IMR-90 (cell line): ENCODE measurements around the gene TPT1. TPM values are rescaled to one million over a fixed set of nuclear protein-coding genes. Genes with fewer than 3 reads are reported as not detected.

Experiments
- ATAC-seq: fragments of 200-7000 bp; cut with Tn5 transposase; 2 replicates; pipeline ENCODE4 v1.9.1; 2020; ENCODE audit warnings: low read depth, mild to moderate bottlenecking, moderate library complexity
- BruUV-seq: library from RNA; stranded (reverse); fragments of 400-500 nt; replicated peaks from 2 replicates; lab custom pipeline; 2021; lab: Mats Ljungman, UMichigan
- CTCF ChIA-PET: fragments of 300-600 bp; formaldehyde crosslinking; extraction: SDS; loops from one replicate; lab custom pipeline; 2021; ENCODE audit warnings: antibody characterized with exemption; lab: Yijun Ruan, JAX
- POLR2A ChIA-PET: fragments of 300-600 bp; sonication (Branson Sonifier 250); formaldehyde crosslinking; loops from one replicate; lab custom pipeline; 2022; ENCODE audit warnings: antibody characterized with exemption; ENCODE audit not compliant: unreplicated experiment; lab: Charles Lee
- DNase-seq: peaks from one replicate; pipeline ENCODE4 v3.0.0; 2013
- H2AFZ ChIP-seq: replicated peaks from 2 replicates; pipeline ENCODE3; 2013; ENCODE audit warnings: low read length, mild to moderate bottlenecking; ENCODE audit not compliant: poor library complexity
- H2AK5ac ChIP-seq: 2 replicates; pipeline ENCODE4 v1.6.1; 2013; ENCODE audit warnings: low read depth, low read length, inconsistent platforms
- H2AK9ac ChIP-seq: replicated peaks from 2 replicates; pipeline ENCODE3; 2013; ENCODE audit warnings: mild to moderate bottlenecking, low read depth, low read length, moderate library complexity; ENCODE audit not compliant: poor library complexity
- H2BK120ac ChIP-seq: 2 replicates; pipeline ENCODE4 v1.6.1; 2013; ENCODE audit warnings: low read depth, low read length, inconsistent platforms
- H2BK15ac ChIP-seq: 3 replicates; pipeline ENCODE4 v1.6.1; 2013; ENCODE audit warnings: low read depth, low read length, inconsistent platforms
- H2BK20ac ChIP-seq: 2 replicates; pipeline ENCODE4 v1.6.1; 2013; ENCODE audit warnings: low read depth, mild to moderate bottlenecking, inconsistent platforms, low read length, moderate library complexity
- H2BK5ac ChIP-seq: 2 replicates; pipeline ENCODE4 v1.6.1; 2013; ENCODE audit warnings: mild to moderate bottlenecking, low read depth, low read length, inconsistent platforms; ENCODE audit not compliant: poor library complexity, severe bottlenecking
- H3K14ac ChIP-seq: replicated peaks from 2 replicates; pipeline ENCODE4 v1.6.1; 2013; ENCODE audit warnings: low read depth, low read length, inconsistent platforms
- H3K18ac ChIP-seq: 2 replicates; pipeline ENCODE4 v1.6.1; 2013; ENCODE audit warnings: low read depth, low read length, control low read depth
- H3K23ac ChIP-seq: 2 replicates; pipeline ENCODE4 v1.6.1; 2013; ENCODE audit warnings: low read depth, low read length, inconsistent platforms
- H3K27ac ChIP-seq: 2 replicates; pipeline ENCODE4 v1.5.1; 2013; ENCODE audit warnings: mild to moderate bottlenecking, control low read depth, low read length; ENCODE audit not compliant: insufficient read depth
- H3K27me3 ChIP-seq: 2 replicates; pipeline ENCODE4 v1.6.1; 2013; ENCODE audit warnings: low read length; ENCODE audit not compliant: control insufficient read depth, insufficient read depth
- H3K36me3 ChIP-seq: 2 replicates; pipeline ENCODE4 v1.6.1; 2013; ENCODE audit warnings: low read length, mixed read lengths; ENCODE audit not compliant: control insufficient read depth, insufficient read depth
- H3K4ac ChIP-seq: 2 replicates; pipeline ENCODE4 v1.6.1; 2013; ENCODE audit warnings: low read depth, low read length, inconsistent platforms
- H3K4me1 ChIP-seq: 2 replicates; pipeline ENCODE4 v1.6.1; 2013; ENCODE audit warnings: low read length, mixed read lengths; ENCODE audit not compliant: control insufficient read depth, insufficient read depth
- H3K4me2 ChIP-seq: 2 replicates; pipeline ENCODE4 v1.6.1; 2013; ENCODE audit warnings: low read depth, mild to moderate bottlenecking, control low read depth, low read length, moderate library complexity
- H3K4me3 ChIP-seq: 2 replicates; pipeline ENCODE4 v1.5.1; 2013; ENCODE audit warnings: low read depth, mild to moderate bottlenecking, control low read depth, low read length, moderate library complexity; ENCODE audit not compliant: insufficient read depth
- H3K56ac ChIP-seq: 2 replicates; pipeline ENCODE4 v1.6.1; 2013; ENCODE audit warnings: low read length, inconsistent platforms; ENCODE audit not compliant: insufficient read depth; ENCODE audit errors: extremely low read depth
- H3K79me1 ChIP-seq, 2 experiments: 2 replicates each; pipeline ENCODE4 v1.6.1; 2013; ENCODE audit warnings: low read length in 2 of 2, inconsistent platforms in 1 of 2, low read depth in 1 of 2
- H3K9ac ChIP-seq: 2 replicates; pipeline ENCODE4 v1.6.1; 2013; ENCODE audit warnings: low read depth, low read length, control low read depth
- H3K9me1 ChIP-seq: 2 replicates; pipeline ENCODE4 v1.6.1; 2013; ENCODE audit warnings: low read length, inconsistent platforms; ENCODE audit not compliant: insufficient read depth
- H3K9me3 ChIP-seq: 2 replicates; pipeline ENCODE4 v1.6.1; 2013; ENCODE audit warnings: low read length; ENCODE audit not compliant: control insufficient read depth, insufficient read depth
- H4K20me1 ChIP-seq: 2 replicates; pipeline ENCODE4 v1.6.1; 2013; ENCODE audit warnings: low read length, inconsistent platforms; ENCODE audit not compliant: insufficient read depth
- H4K5ac ChIP-seq: 2 replicates; pipeline ENCODE4 v1.6.1; 2013; ENCODE audit warnings: mild to moderate bottlenecking, low read depth, low read length, control low read depth
- H4K8ac ChIP-seq, 2 experiments: 2 replicates each; pipeline ENCODE4 v1.6.1; 2013; ENCODE audit warnings: low read depth in 2 of 2, low read length in 2 of 2, control low read depth in 1 of 2, inconsistent platforms in 1 of 2
- H4K91ac ChIP-seq: 2 replicates; pipeline ENCODE4 v1.6.1; 2013; ENCODE audit warnings: low read depth, low read length, inconsistent platforms; ENCODE audit not compliant: insufficient read depth
- BHLHE40 ChIP-seq: fragments of 150-350 bp; IDR thresholded peaks from 2 replicates; pipeline ENCODE4 v1.6.1; 2016; ENCODE audit warnings: mild to moderate bottlenecking, low read depth, low read length
- CEBPB ChIP-seq: IDR thresholded peaks from 2 replicates; pipeline ENCODE4 v1.6.1; 2012; ENCODE audit warnings: low read depth, low read length, improper control_type of control experiment
- CHD1 ChIP-seq: IDR thresholded peaks from 2 replicates; pipeline ENCODE4 v1.6.1; 2012; ENCODE audit warnings: low read depth, low read length, improper control_type of control experiment
- FOS ChIP-seq: fragments of 150-350 bp; IDR thresholded peaks from 2 replicates; pipeline ENCODE4 v1.6.1; 2016; ENCODE audit warnings: low read depth, low read length
- MAFK ChIP-seq: IDR thresholded peaks from 2 replicates; pipeline ENCODE4 v1.6.1; 2012; ENCODE audit warnings: low read depth, low read length, improper control_type of control experiment
- MAZ ChIP-seq: IDR thresholded peaks from 2 replicates; pipeline ENCODE4 v1.6.1; 2012; ENCODE audit warnings: low read depth, mild to moderate bottlenecking, low read length, improper control_type of control experiment, moderate library complexity, borderline replicate concordance
- MXI1 ChIP-seq: IDR thresholded peaks from 2 replicates; pipeline ENCODE4 v1.6.1; 2012; ENCODE audit warnings: low read depth, mild to moderate bottlenecking, low read length, moderate library complexity, borderline replicate concordance
- NFE2L2 ChIP-seq: fragments of 150-350 bp; IDR thresholded peaks from 2 replicates; pipeline ENCODE4 v1.6.1; 2016; ENCODE audit warnings: low read depth, mild to moderate bottlenecking, low read length
- POLR2A ChIP-seq: IDR thresholded peaks from 2 replicates; pipeline ENCODE4 v1.6.1; 2012; ENCODE audit warnings: mild to moderate bottlenecking, low read depth, low read length
- RAD21 ChIP-seq: IDR thresholded peaks from 2 replicates; pipeline ENCODE4 v1.6.1; 2012; ENCODE audit warnings: low read length, improper control_type of control experiment
- RCOR1 ChIP-seq: IDR thresholded peaks from 2 replicates; pipeline ENCODE4 v1.6.1; 2012; ENCODE audit warnings: mild to moderate bottlenecking, low read length, improper control_type of control experiment; ENCODE audit not compliant: insufficient replicate concordance
- RFX5 ChIP-seq: IDR thresholded peaks from 2 replicates; pipeline ENCODE4 v1.8.0; 2012; ENCODE audit warnings: low read depth, mild to moderate bottlenecking, low read length, moderate library complexity
- SMC3 ChIP-seq: fragments of 150-350 bp; IDR thresholded peaks from 2 replicates; pipeline ENCODE4 v1.6.1; 2016; ENCODE audit warnings: low read depth, mild to moderate bottlenecking, antibody characterized with exemption, low read length, moderate library complexity
- WGBS, 2 experiments: methylation state at CpG; one replicate each; pipeline versions ENCODE4 v1.1.5 to v1.1.7; 2013; ENCODE audit warnings: missing lambda C conversion rate in 2 of 2; ENCODE audit not compliant: insufficient read length in 1 of 2; ENCODE audit errors: extremely low coverage in 2 of 2; 5-methylcytosine and 5-hydroxymethylcytosine counted together
- dilution Hi-C: fragments of 300-500 bp; cut with HindIII; formaldehyde crosslinking; loops from one replicate; pipeline ENCODE4 v1.14.3; 2018; ENCODE audit warnings: low sequenced_read_pairs; ENCODE audit not compliant: unreplicated experiment
- in situ Hi-C: fragments of 300-500 bp; cut with MboI; formaldehyde crosslinking; loops from 3 replicates; pipeline ENCODE4 v1.14.3; 2019; ENCODE audit warnings: low sequenced_read_pairs, inconsistent platforms, mixed read lengths
- intact Hi-C: fragments of 100-400 bp; cut with micrococcal nuclease; formaldehyde crosslinking; loops from 2 replicates; pipeline ENCODE4 v1.10.0; 2022
- polyA plus RNA-seq, 3 experiments: library from polyadenylated mRNA; depleted of rRNA; stranded (reverse); fragments of >200 nt; gene quantifications; 2 replicates each; pipeline ENCODE4 v1.2.3, GENCODE V29; 2012; ENCODE audit warnings: low replicate concordance in 1 of 3
- total RNA-seq: library from RNA; depleted of rRNA; stranded (reverse); fragments of >200 nt; gene quantifications from 2 replicates; pipeline ENCODE4 v1.2.3, GENCODE V29; 2012
- TF ChIP-seq, protein P1 (sequence below): conservative IDR thresholded peaks from 2 replicates; pipeline ENCODE4 v1.5.1; 2012; ENCODE audit warnings: mild to moderate bottlenecking, low read depth, low read length, improper control_type of control experiment
- TF ChIP-seq, protein P2 (sequence below): fragments of 150-350 bp; IDR thresholded peaks from 2 replicates; pipeline ENCODE4 v1.6.1; 2017; ENCODE audit warnings: mild to moderate bottlenecking, antibody characterized with exemption, low read length, low read depth
- TF ChIP-seq, protein P3 (sequence below): fragments of 150-350 bp; IDR thresholded peaks from 2 replicates; pipeline ENCODE4 v1.6.1; 2016; ENCODE audit warnings: low read depth, mild to moderate bottlenecking, low read length, moderate library complexity, borderline replicate concordance

Gene TPT1
- total and polyA plus RNA-seq, 2 of the 4 experiments (the other 2 are of a cell fraction) = 1,663 to 2,665 TPM

DNA sequence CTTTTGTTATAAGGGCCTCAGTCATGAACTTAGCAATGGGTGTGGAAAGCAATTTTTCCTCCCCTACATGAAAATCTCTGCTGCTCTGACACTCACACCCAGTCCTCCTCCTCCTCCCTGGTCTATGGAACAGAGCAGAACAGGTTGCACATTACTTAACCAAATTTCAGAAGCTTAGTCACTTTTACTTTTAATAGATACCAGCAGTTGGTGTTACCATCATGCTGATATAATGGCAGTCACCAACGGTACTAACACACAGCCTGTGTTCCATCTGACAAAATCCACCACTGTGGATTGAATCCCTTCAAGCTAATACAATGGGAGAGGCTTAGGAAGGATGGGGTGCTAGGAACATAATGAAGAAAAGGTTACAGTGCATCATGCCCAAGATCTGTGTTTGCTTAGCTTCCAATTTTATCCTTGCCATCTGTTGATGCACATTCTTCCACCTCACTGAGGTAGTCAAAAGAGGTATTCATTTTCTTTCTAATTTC, 9.8 kb downstream of the TPT1 start:
- dilution Hi-C loops (no loop called here), intact Hi-C loops (no loop called here), in situ Hi-C loops (no loop called here)
- POLR2A ChIA-PET = interaction anchor here (0.5 kb wide), 1 partner anchor 620 kb away, joined by 3 read pairs; no protein-coding TSS in a partner anchor
- H4K8ac ChIP-seq = peak overlapping the region in 1 of 2 experiments; percentile 26; a peak in 1 of 4 replicates
- H3K23ac ChIP-seq = no peak overlapping the region
- no peaks in the 10 kb centered on the region for H3K27me3 ChIP-seq
- ATAC-seq (no peak), DNase-seq (no peak)
- peaks cover 28% of the 10 kb centered on the region for H3K9me1 ChIP-seq
- H3K56ac ChIP-seq = no peak overlapping the region
- no peak overlapping the region for H2AK9ac ChIP-seq
- no CpG with 5 or more reads among the region's 1 CpG for WGBS, 2 experiments
- no peak overlapping the region for H3K27ac ChIP-seq
- no peak overlapping the region for H3K9ac ChIP-seq
- H2AFZ ChIP-seq = no peak overlapping the region
- H2BK5ac ChIP-seq = peak overlapping the region; percentile 49
- no TSS peak for BruUV-seq
- H3K36me3 ChIP-seq = peaks cover 14% of the 10 kb centered on the region
- 0 out of 2 replicates have a peak overlapping the region, but pooled peaks have one; percentile 15 for H4K91ac ChIP-seq
- peak overlapping the region; percentile 7; the same call in 1 of the 2 replicates for H3K4ac ChIP-seq
- H4K5ac ChIP-seq = no peak overlapping the region; the same call in 1 of the 2 replicates
- H2BK120ac ChIP-seq = peak overlapping the region; percentile 38; the same call in 1 of the 2 replicates
- H4K20me1 ChIP-seq = peaks cover 55% of the 10 kb centered on the region
- peak overlapping the region; percentile 47; the same call in 1 of the 3 replicates for H2BK15ac ChIP-seq
- peak overlapping the region; percentile 29; the same call in 1 of the 2 replicates for H3K14ac ChIP-seq
- TF ChIP-seq BHLHE40 (no peak), POLR2A (no peak), SMC3 (no peak), MAFK (no peak), CEBPB (no peak), MAZ (no peak), RAD21 (no peak), RCOR1 (no peak), NFE2L2 (no peak), FOS (no peak), CHD1 (no peak), MXI1 (no peak), RFX5 (no peak)
- TF ChIP-seq, protein P1, sequence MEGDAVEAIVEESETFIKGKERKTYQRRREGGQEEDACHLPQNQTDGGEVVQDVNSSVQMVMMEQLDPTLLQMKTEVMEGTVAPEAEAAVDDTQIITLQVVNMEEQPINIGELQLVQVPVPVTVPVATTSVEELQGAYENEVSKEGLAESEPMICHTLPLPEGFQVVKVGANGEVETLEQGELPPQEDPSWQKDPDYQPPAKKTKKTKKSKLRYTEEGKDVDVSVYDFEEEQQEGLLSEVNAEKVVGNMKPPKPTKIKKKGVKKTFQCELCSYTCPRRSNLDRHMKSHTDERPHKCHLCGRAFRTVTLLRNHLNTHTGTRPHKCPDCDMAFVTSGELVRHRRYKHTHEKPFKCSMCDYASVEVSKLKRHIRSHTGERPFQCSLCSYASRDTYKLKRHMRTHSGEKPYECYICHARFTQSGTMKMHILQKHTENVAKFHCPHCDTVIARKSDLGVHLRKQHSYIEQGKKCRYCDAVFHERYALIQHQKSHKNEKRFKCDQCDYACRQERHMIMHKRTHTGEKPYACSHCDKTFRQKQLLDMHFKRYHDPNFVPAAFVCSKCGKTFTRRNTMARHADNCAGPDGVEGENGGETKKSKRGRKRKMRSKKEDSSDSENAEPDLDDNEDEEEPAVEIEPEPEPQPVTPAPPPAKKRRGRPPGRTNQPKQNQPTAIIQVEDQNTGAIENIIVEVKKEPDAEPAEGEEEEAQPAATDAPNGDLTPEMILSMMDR = no peak
- TF ChIP-seq, protein P2, sequence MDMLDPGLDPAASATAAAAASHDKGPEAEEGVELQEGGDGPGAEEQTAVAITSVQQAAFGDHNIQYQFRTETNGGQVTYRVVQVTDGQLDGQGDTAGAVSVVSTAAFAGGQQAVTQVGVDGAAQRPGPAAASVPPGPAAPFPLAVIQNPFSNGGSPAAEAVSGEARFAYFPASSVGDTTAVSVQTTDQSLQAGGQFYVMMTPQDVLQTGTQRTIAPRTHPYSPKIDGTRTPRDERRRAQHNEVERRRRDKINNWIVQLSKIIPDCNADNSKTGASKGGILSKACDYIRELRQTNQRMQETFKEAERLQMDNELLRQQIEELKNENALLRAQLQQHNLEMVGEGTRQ = no peak
- TF ChIP-seq, protein P3, sequence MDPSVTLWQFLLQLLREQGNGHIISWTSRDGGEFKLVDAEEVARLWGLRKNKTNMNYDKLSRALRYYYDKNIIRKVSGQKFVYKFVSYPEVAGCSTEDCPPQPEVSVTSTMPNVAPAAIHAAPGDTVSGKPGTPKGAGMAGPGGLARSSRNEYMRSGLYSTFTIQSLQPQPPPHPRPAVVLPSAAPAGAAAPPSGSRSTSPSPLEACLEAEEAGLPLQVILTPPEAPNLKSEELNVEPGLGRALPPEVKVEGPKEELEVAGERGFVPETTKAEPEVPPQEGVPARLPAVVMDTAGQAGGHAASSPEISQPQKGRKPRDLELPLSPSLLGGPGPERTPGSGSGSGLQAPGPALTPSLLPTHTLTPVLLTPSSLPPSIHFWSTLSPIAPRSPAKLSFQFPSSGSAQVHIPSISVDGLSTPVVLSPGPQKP = no peak
- H3K4me3 ChIP-seq = no peak overlapping the region
- H3K4me2 ChIP-seq = no peak overlapping the region
- CTCF ChIA-PET = no interaction called here
- H3K4me1 ChIP-seq = peaks cover 11% of the 10 kb centered on the region
- peak overlapping the region; percentile 67; the same call in 1 of the 2 replicates for H2AK5ac ChIP-seq
- peak overlapping the region; percentile 35; the same call in 1 of the 2 replicates for H2BK20ac ChIP-seq
- peaks cover 10 to 55% of the 10 kb centered on the region in 2 experiments; a peak in 3 of 4 replicates for H3K79me1 ChIP-seq
- H3K9me3 ChIP-seq = no peaks in the 10 kb centered on the region
- no peak overlapping the region for H3K18ac ChIP-seq
